ENCODE data around the gene SETBP1. TPM values are rescaled to one million over a fixed set of nuclear protein-coding genes. Genes with fewer than 3 reads are reported as not detected.

Gene SETBP1
- total RNA-seq, 1 experiment from 2014 or later, result 0.23 TPM

GRCh38 chr18:44924785-44925499 is 244.3 kb downstream of the SETBP1 start:
- intact Hi-C loops (cut with micrococcal nuclease; ENCODE audit: unreplicated experiment), result no loop called here
- H3K9me3 ChIP-seq (ENCODE audit: control insufficient read depth, insufficient read depth, low read depth, low read length), result no peaks in the 10 kb centered on the region
- no peaks in the 10 kb centered on the region for H3K27me3 ChIP-seq (ENCODE audit: control insufficient read depth, insufficient read depth, low read length)
- DNase-seq (ENCODE audit: low read depth, low spot score) (no peak), ATAC-seq (no peak)
- no peaks in the 10 kb centered on the region for H3K4me1 ChIP-seq (ENCODE audit: control insufficient read depth, insufficient read depth, low read length)
- H3K27ac ChIP-seq (ENCODE audit: low read length), result no peak overlapping the region
- in situ Hi-C loops (cut with HindIII; ENCODE audit: low pct_unique_long_range_greater_than_20kb, low sequenced_read_pairs), result no loop called here
- ChIA-PET POLR2A (interaction anchor here (0.6 kb wide), 1 partner anchor 397 kb away, joined by 6 read pairs; no protein-coding TSS in a partner anchor), CTCF (interaction anchor here (0.6 kb wide), 1 partner anchor 272 kb away, joined by 9 read pairs; no protein-coding TSS in a partner anchor)
- H3K4me3 ChIP-seq (ENCODE audit: low read depth in 2 of 2, low read length in 2 of 2), result no peak overlapping the region
- no TSS peak for BruUV-seq (replicated peaks)
- no peaks in the 10 kb centered on the region for H3K36me3 ChIP-seq (ENCODE audit: control insufficient read depth, insufficient read depth, low read length)
- TF ChIP-seq TCF7L2 (IDR thresholded peaks at IDR 0.05; ENCODE audit: low read depth, low read length), result no peak
- TF ChIP-seq, protein P1, sequence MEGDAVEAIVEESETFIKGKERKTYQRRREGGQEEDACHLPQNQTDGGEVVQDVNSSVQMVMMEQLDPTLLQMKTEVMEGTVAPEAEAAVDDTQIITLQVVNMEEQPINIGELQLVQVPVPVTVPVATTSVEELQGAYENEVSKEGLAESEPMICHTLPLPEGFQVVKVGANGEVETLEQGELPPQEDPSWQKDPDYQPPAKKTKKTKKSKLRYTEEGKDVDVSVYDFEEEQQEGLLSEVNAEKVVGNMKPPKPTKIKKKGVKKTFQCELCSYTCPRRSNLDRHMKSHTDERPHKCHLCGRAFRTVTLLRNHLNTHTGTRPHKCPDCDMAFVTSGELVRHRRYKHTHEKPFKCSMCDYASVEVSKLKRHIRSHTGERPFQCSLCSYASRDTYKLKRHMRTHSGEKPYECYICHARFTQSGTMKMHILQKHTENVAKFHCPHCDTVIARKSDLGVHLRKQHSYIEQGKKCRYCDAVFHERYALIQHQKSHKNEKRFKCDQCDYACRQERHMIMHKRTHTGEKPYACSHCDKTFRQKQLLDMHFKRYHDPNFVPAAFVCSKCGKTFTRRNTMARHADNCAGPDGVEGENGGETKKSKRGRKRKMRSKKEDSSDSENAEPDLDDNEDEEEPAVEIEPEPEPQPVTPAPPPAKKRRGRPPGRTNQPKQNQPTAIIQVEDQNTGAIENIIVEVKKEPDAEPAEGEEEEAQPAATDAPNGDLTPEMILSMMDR (IDR thresholded peaks at IDR 0.05), result no peak
- no peak for TF ChIP-seq POLR2AphosphoS5 (IDR thresholded peaks at IDR 0.05; ENCODE audit: low read depth, low read length)
- no peak for TF ChIP-seq REST (IDR thresholded peaks at IDR 0.05; ENCODE audit: insufficient read depth in 1 of 2, low read depth in 2 of 2, low read length in 1 of 2)
- TF ChIP-seq SIN3A (IDR thresholded peaks at IDR 0.05; ENCODE audit: borderline replicate concordance, insufficient read depth, low read depth, low read length), result no peak

DNA sequence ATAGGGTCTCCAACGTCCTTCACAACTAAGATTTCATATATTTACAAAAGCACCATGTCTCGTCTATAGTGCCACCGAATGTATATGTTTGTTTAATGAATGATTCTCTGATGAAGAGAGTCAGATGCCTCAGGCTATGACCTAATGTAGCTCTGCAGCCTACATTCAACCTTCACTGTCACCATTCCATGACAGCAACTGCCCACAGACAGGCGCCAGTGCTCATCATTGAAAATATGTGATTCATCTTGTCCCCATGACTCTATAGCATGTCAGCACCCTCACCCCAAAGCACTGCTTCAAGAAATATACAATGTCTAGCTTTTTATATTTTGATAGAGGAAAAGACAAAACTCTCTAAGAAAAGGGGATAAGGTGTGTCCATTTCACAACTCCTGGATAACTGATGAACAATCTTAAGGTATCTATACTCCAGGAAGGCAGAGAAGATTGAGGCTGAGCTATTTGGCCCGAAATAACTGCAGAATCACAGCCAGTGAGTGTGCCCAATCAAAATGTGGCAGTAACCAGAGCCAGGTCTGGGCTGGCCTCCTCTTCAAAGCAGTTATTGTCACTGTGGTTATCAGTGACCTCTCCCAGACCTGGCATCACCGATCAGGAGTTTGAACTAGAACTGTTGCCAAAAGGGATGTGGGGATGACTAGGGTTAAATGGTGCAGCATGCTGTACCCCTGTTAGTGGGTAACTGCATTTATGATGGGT is 246.6 kb downstream of the SETBP1 start:
- POLR2A ChIA-PET, result no interaction called here
- Histone ChIP-seq H3K27me3 (ENCODE audit: control insufficient read depth, insufficient read depth, low read length) (no peaks in the 10 kb centered on the region), H3K9me3 (ENCODE audit: control insufficient read depth, insufficient read depth, low read depth, low read length) (no peaks in the 10 kb centered on the region), H3K36me3 (ENCODE audit: control insufficient read depth, insufficient read depth, low read length) (no peaks in the 10 kb centered on the region), H3K27ac (ENCODE audit: low read length) (no peak overlapping the region), H3K4me3 (ENCODE audit: low read depth in 2 of 2, low read length in 2 of 2) (no peak overlapping the region), H3K4me1 (ENCODE audit: control insufficient read depth, insufficient read depth, low read length) (no peaks in the 10 kb centered on the region)
- no peak for DNase-seq (ENCODE audit: low read depth, low spot score)
- CTCF ChIA-PET, result no interaction called here
- in situ Hi-C loops (cut with HindIII; ENCODE audit: low pct_unique_long_range_greater_than_20kb, low sequenced_read_pairs) (no loop called here), intact Hi-C loops (cut with micrococcal nuclease; ENCODE audit: unreplicated experiment) (no loop called here)
- TF ChIP-seq TCF7L2 (IDR thresholded peaks at IDR 0.05; ENCODE audit: low read depth, low read length) (no peak), POLR2AphosphoS5 (IDR thresholded peaks at IDR 0.05; ENCODE audit: low read depth, low read length) (no peak), REST (IDR thresholded peaks at IDR 0.05; ENCODE audit: insufficient read depth in 1 of 2, low read depth in 2 of 2, low read length in 1 of 2) (no peak)
- no peak for ATAC-seq
- BruUV-seq (replicated peaks), result no TSS peak
